Activated gamma-delta T cell (primary cell): ENCODE measurements around the gene ACO2.

ENCODE experiments used
- DNase-seq: peaks from one replicate; lab custom pipeline; 2025; lab: John Stamatoyannopoulos, UW

The ACO2 gene

DNA sequence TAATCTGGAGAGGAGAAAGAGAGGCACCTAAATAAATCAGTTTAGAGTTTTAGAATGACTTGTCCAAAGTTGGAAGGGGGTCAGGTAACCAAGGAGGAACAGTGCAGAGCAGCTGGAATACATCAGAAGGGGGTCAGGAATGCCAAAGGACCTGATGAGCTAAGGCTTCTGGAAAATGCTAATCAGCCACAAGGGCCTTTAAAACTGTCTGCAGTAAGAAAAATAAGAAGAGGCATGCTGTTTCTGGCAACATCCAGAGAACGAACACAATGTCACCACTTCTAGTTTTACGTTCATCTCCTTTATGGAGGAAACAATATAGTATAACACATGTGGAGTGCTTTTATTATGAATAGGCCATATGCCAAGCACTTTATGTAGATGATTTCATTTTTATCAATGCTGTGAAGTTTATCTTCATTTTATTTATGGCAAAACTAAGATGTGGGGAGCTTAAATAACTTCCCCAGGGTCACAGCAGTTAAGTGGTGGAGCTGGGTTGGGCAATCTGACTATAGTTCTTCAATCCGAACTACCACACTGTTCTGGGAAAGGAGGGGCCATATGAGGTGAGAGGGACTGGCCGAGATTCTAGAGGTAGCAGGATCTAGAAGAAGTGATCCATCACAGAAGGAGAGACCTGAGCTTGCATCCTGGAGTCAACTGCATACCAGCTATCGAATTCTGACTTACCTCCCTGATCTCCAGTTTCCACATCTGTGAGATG is 22.6 kb downstream of the ACO2 start:
- DNase-seq = no peak

DNA sequence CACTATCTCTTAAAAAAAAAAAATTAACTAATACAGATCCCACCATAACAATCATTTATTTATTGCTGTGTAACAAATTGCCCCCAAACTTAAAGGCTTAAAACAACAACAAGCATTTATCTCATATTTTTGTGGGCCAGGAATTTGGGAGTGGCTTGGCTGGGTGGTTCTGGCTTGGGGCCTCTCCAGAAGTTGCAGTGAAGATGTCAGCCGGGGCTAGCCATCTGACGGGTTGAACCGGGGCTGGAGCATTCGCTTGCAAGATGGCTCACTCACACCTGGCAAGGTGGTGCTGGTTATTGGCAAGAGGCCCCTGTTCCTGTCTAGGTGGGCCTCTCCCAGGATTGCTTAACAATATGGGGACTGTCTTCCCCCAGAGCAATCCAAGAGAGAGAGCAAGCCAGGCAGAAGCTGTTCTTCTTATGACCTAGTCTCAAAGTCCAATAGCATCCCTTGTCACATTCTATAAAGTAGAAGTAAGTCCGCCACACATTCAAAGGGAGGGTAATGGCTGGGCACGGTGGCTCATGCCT is 29.5 kb downstream of the ACO2 start:
- no peak for DNase-seq

DNA sequence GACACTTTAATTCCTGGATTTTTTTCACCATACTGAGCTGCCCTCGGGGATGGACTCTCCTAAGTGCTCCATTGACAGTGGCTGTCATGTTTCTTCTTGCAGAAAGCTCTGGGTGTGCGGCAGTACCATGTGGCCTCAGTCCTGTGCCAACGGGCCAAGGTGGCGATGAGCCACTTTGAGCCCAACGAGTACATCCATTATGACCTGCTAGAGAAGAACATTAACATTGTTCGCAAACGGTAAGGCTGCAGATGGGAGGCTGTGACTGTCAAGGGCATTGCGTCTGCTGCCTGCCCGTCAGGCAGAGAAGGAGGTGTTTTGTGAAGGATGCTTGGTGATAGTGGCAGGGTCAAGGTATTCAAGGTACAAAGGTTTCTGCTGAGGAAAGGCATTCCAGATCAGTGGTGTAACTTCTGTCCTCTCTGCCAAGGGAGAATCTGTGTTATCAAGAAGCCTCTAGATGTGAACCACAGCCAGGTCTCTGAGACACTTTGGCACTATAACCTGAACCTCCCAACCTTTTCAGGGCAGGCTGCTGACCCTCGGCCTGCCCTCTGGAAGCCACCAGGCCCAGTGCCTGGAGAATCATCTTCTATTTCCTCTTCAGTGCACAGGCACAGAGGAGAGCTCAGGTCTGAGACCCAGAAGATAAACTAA is 30.8 kb downstream of the ACO2 start:
- no peak for DNase-seq

GRCh38 chr22:41500303-41500702 is 31.4 kb downstream of the ACO2 start:
- no peak for DNase-seq

DNA sequence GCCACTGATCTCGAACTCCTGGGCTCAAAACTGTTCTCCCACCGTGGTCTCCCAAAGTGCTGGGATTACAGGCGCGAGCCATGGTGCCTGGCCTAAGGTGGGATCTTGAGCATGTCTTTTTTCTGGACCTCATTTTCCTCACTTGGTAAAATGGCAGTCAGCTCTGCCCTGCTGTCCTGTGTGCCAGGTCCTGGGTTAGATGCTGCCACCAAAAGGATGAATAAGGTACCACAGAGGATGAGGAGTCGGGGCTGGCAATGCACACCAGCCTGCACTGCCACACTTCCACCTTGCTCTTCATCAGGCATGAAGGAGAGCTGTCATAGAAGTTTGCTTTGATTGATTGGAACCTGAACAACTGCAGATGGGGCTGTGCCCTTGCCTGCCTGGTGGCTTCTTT is 32.3 kb downstream of the ACO2 start:
- no peak for DNase-seq

DNA sequence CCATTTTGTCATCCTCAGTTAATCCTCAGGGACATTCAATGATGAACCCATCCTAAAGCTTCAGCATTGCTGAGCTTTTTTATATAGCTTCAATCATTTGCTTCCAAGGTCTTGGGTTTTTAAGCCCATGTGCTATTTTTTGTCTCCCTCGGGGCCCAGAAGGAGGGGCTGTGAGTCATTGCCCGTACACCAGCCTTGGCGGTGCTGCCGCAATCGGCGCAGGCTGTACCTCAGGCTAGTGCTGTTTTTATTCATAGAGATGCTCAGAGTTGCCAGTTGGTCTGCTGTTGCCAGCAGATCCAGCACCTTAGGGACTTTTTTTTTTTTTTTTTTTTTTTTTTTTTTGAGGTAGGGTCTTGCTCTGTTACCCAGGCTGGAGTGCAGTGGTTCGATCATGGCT is 35.5 kb downstream of the ACO2 start:
- DNase-seq = no peak

- DNase-seq = no peak
These were observed 35.9 kb downstream of the ACO2 start for GRCh38 chr22:41504816-41505215.

- no peak for DNase-seq
These were observed 36.7 kb downstream of the ACO2 start for GRCh38 chr22:41505511-41506220.

DNA sequence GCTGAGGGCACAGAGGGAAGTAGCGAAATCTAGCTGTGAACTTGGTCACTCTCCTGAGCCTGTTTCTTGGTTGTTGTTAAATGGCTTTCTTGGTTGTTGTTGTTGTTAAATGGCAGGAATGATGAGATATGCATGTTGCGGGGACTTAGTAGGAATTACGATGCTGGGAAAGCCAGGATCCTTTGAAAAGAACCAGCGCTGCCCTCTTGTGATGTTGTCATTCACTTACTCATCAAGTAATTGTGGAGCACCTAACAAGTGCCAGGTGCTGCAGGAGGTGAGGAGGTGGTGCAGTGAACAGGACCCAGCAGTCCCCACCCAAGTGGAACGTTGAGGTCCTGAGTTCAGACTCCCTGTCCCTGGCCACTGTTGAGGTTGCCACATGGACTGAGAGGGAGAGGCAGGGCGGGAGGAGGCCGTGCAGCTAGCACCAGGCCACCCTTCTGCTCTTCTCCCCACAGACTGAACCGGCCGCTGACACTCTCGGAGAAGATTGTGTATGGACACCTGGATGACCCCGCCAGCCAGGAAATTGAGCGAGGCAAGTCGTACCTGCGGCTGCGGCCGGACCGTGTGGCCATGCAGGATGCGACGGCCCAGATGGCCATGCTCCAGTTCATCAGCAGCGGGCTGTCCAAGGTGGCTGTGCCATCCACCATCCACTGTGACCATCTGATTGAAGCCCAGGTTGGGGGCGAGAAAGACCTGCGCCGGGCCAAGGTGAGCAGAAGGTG is 38.6 kb downstream of the ACO2 start:
- no peak for DNase-seq

GRCh38 chr22:41508770-41509170 is 39.9 kb downstream of the ACO2 start:
- DNase-seq = no peak

DNA sequence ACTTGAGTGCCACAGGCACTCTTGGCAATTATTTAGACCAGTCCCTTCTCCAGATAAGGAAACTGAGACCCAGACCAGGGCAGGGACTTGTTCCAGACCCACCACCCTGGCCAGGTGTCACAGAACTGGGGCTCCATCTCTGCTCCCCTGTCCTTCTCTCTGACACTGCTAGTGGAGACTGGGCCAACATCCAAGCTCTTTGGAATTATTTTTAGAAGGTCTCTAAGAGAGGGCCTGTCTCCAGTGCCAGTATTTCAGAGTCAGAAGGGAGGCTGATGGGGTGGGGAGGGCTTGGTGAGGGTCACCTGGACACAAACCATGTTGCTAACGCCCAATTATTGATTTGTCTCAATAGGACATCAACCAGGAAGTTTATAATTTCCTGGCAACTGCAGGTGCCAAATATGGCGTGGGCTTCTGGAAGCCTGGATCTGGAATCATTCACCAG is 42.6 kb downstream of the ACO2 start:
- DNase-seq = no peak

GRCh38 chr22:41512421-41513194 is 43.7 kb downstream of the ACO2 start:
- no peak for DNase-seq

DNA sequence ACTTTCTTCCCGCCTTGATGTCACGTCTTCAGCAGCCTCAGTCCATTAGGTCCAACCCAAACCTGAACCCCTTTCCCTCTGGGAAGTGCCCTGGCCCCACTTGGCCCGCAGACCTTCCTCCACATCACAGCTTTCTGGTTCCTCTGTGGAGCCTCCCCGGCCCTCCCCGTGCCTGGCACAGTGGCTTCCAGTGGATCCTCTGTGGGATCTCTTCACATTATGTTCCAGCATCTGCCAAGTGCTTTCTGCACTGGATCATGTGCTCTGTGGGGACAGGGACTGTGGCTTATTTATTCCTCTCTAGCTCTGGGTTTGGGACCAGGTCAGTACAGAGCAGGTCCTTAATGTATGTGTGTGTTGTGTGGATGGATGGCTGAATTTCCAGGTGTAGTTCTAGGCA is 44.5 kb downstream of the ACO2 start:
- no peak for DNase-seq

GRCh38 chr22:41516462-41516861 is 47.5 kb downstream of the ACO2 start:
- no peak for DNase-seq

DNA sequence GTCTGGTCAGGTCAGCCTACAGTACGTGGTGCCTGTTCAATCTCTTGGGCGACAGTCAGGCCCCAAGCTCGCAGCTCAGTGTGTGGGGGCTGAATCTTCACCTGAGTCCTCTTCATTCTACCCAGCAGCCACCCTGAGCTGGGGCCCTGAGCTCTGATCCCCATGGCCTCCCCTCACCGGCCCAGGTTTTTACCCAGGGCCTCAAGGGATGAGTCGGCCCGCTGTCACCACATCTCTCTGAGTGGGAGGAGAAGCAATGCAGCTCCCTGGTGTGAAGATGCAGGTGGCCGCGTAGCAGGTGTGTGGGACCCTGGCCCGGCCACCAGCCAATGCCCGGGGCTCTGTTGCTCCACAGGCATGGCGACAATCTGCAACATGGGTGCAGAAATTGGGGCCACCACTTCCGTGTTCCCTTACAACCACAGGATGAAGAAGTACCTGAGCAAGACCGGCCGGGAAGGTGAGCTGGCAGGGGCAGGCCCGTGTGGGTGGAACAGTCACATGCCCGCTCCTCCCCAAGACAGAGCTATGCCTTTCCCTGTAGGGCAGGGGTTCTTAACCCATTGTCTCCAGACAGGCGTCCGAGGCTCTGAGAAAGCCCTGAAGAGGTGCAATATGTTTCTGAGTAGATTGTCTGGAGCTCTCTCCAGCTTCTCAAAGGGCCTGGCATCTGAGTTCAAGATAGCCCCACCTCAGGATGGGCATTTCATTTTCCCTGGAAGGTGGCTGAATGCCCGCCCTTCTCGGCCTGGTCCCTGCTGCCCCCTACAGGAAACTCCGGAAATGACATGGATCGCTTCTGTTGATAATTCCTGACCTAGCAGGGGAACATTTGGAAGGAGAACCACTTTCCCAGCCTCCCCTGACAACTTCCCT is 48.5 kb downstream of the ACO2 start:
- no peak for DNase-seq

GRCh38 chr22:41518048-41518347 is 49.1 kb downstream of the ACO2 start:
- DNase-seq = no peak

- DNase-seq = no peak
These were observed 52.2 kb downstream of the ACO2 start for GRCh38 chr22:41521126-41521525.

DNA sequence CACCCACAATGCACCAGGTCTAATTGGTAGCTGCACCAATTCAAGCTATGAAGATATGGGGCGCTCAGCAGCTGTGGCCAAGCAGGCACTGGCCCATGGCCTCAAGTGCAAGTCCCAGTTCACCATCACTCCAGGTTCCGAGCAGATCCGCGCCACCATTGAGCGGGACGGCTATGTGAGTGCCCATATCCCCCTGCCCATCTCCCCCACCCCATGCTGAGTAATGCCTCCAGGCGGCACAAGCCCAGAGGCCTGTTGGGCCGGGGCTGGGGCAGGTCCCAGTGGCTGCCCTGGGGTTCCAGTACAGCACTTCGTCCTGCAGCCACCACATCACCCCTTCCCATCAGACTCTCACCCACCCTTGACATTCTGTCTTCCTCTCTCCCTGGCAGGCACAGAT is 53.9 kb downstream of the ACO2 start:
- DNase-seq = no peak

- DNase-seq = no peak
These were observed 54.7 kb downstream of the ACO2 start for GRCh38 chr22:41523464-41524221.

- DNase-seq = no peak
These were observed 55.3 kb downstream of the ACO2 start for GRCh38 chr22:41524251-41524661.
